PC-3 (cell line): ENCODE measurements around the gene RPL22. TPM values are rescaled to one million over a fixed set of nuclear protein-coding genes. Genes with fewer than 3 reads are reported as not detected.

ENCODE experiments used
- ATAC-seq: fragments of 200-7000 bp; cut with Tn5 transposase; 2 replicates; pipeline ENCODE4 v1.9.1; 2020; ENCODE audit warnings: mild to moderate bottlenecking, moderate library complexity
- BruUV-seq: library from RNA; stranded (reverse); fragments of 400-500 nt; replicated peaks from 2 replicates; lab custom pipeline; 2021; lab: Mats Ljungman, UMichigan
- CTCF ChIA-PET: fragments of 300-600 bp; sonication (Branson Sonifier 250); formaldehyde crosslinking; loops from one replicate; lab custom pipeline; 2022; ENCODE audit warnings: antibody characterized with exemption; lab: Charles Lee
- POLR2A ChIA-PET: fragments of 300-600 bp; sonication (Branson Sonifier 250); formaldehyde crosslinking; loops from one replicate; lab custom pipeline; 2022; ENCODE audit warnings: antibody characterized with exemption; ENCODE audit not compliant: unreplicated experiment; lab: Charles Lee
- DNase-seq: peaks from one replicate; pipeline ENCODE4 v3.0.0-alpha.2; 2015
- H2AFZ ChIP-seq: fragments of 300-600 bp; sonication (generic); 2 replicates; pipeline ENCODE4 v1.6.0; 2016; ENCODE audit warnings: antibody characterized with exemption, low read length
- H3F3A ChIP-seq: fragments of 300-600 bp; sonication (generic); one replicate; pipeline ENCODE4 v1.6.0; 2017; ENCODE audit warnings: antibody characterized with exemption, low read length, control low read depth, mild to moderate bottlenecking; ENCODE audit not compliant: unreplicated experiment
- H3K27ac ChIP-seq: fragments of 300-600 bp; sonication (generic); 2 replicates; pipeline ENCODE4 v1.5.1; 2016; ENCODE audit warnings: mild to moderate bottlenecking, low read length
- H3K27me3 ChIP-seq: fragments of 300-600 bp; sonication (generic); 2 replicates; pipeline ENCODE4 v1.6.1; 2016; ENCODE audit warnings: low read length, mixed read lengths
- H3K36me3 ChIP-seq: fragments of 300-600 bp; sonication (generic); 2 replicates; pipeline ENCODE4 v1.6.1; 2016; ENCODE audit warnings: low read depth, mixed run types, low read length, mixed read lengths
- H3K4me1 ChIP-seq: fragments of 300-600 bp; sonication (generic); 2 replicates; pipeline ENCODE4 v1.5.1; 2016; ENCODE audit warnings: low read length; ENCODE audit not compliant: insufficient read depth
- H3K4me2 ChIP-seq: fragments of 300-600 bp; sonication (generic); 2 replicates; pipeline ENCODE4 v1.6.0; 2016; ENCODE audit warnings: low read length
- H3K4me3 ChIP-seq: fragments of 300-600 bp; sonication (generic); 2 replicates; pipeline ENCODE4 v1.5.1; 2016; ENCODE audit warnings: mild to moderate bottlenecking, low read length, mixed read lengths
- H3K79me2 ChIP-seq: fragments of 300-600 bp; sonication (generic); 2 replicates; pipeline ENCODE4 v1.6.1; 2017; ENCODE audit warnings: low read length, mixed read lengths
- H3K9ac ChIP-seq: fragments of 300-600 bp; sonication (generic); 2 replicates; pipeline ENCODE4 v1.6.0; 2016; ENCODE audit warnings: mild to moderate bottlenecking, low read length
- H3K9me2 ChIP-seq: fragments of 300-600 bp; sonication (generic); replicated peaks from 2 replicates; pipeline ENCODE4 v1.6.1; 2016; ENCODE audit warnings: mixed run types, low read length, mixed read lengths
- H3K9me3 ChIP-seq: fragments of 300-600 bp; sonication (generic); 2 replicates; pipeline ENCODE4 v1.6.1; 2016; ENCODE audit warnings: low read length, mixed read lengths
- H4K20me1 ChIP-seq: fragments of 300-600 bp; sonication (generic); 2 replicates; pipeline ENCODE4 v1.6.1; 2016; ENCODE audit warnings: low read length, mixed read lengths
- CTCF ChIP-seq: fragments of 300-600 bp; sonication (generic); conservative IDR thresholded peaks from 2 replicates; pipeline ENCODE4 v1.5.1; 2017; ENCODE audit warnings: antibody characterized with exemption, low read depth, mild to moderate bottlenecking, low read length
- EZH2 ChIP-seq: fragments of 300-600 bp; sonication (generic); IDR thresholded peaks from one replicate; pipeline ENCODE4 v1.6.1; 2017; ENCODE audit warnings: antibody characterized with exemption, mild to moderate bottlenecking, low read length; ENCODE audit not compliant: unreplicated experiment
- EZH2phosphoT487 ChIP-seq: fragments of 300-600 bp; sonication (generic); IDR thresholded peaks from 2 replicates; pipeline ENCODE4 v1.6.1; 2018; ENCODE audit warnings: mild to moderate bottlenecking, antibody characterized with exemption, low read length, borderline replicate concordance
- intact Hi-C: fragments of 100-400 bp; cut with micrococcal nuclease; formaldehyde crosslinking; loops from 2 replicates; pipeline ENCODE4 v1.9.0; 2023
- total RNA-seq: library from RNA; depleted of rRNA; stranded (reverse); fragments of >200 nt; gene quantifications from 2 replicates; pipeline ENCODE4 v1.2.3, GENCODE V29; 2014

RPL22 gene
- total RNA-seq, 1 experiment from 2014 or later, result 283 TPM

DNA sequence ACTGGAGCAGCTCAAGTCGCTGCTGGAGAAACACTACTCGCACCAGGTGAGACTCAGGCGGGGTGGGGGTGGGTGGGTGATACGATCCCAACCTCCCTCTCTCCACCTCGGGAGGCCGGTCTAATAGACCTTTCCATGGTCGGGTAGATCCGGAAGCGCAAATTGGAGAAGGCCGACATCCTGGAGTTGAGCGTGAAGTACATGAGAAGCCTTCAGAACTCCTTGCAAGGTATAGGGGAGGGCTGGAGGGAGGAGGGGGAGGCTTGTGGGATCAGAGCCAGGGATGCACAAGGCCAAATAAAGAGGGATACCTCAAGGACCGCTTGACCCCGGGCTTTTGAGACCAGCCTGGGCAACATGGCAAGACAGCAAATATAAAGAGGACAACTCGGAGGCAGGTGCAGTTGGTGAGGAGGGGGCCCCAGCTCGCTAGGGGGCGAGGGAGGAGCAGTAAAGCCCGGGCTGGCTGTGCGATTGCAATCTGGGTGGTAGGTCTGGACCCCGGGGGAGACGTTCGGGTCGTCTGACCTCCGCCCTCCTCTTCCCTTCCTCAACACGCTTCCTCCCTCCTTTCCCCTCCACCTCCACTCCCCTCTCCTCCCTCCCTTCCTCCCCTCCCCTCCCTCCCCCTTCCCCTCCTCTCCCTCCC is 45.1 kb upstream of the RPL22 start:
- no TSS peak for BruUV-seq
- Histone ChIP-seq H3K4me2 (no peak overlapping the region), H3K9ac (no peak overlapping the region), H3K36me3 (no peaks in the 10 kb centered on the region), H3K4me1 (peaks cover 21% of the 10 kb centered on the region), H3K27ac (no peak overlapping the region), H3F3A (no peaks in the 10 kb centered on the region), H3K27me3 (peaks cover 23% of the 10 kb centered on the region), H3K4me3 (no peak overlapping the region), H4K20me1 (no peaks in the 10 kb centered on the region), H2AFZ (no peak overlapping the region), H3K79me2 (no peaks in the 10 kb centered on the region), H3K9me2 (no peaks in the 10 kb centered on the region), H3K9me3 (no peaks in the 10 kb centered on the region)
- TF ChIP-seq CTCF, result no peak
- no peak for TF ChIP-seq EZH2phosphoT487
- no peak for TF ChIP-seq EZH2
- DNase-seq (no peak), ATAC-seq (no peak)
- ChIA-PET POLR2A (no interaction called here), CTCF (interaction anchor here (0.5 to 3.6 kb wide), 17 partner anchors 9 to 192 kb away, joined by 3 to 42 read pairs (median 5); partner anchors contain the start of genes ACOT7, ICMT and RNF207)
- intact Hi-C loops, result loop anchor here (1.0 to 5.0 kb wide), 3 partner anchors 37 to 192 kb away; partner anchors contain the start of gene RNF207

DNA sequence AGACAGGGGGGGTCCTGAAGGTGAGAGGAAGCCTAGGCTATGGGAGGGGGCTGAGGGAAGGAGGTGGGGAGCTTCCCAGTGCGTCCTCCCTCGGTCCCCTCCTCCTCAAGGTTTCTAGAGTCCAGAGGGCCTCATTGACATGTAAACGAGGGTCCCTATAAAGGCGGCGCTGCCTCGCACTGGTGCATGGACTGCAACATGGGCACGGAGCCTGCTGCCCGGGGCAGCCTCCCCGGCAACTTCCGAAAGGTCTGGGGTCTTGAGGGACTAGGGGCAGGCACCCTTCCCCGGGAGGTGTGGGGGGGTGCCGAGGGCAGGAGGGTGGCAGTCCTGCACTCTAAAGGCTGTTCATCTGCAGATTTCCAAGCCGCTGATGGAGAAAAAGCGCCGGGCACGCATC is 44.6 kb upstream of the RPL22 start, which contains the start of gene HES3:
Gene HES3, plus strand, starts transcription at position 187 of the 400 bp plus-strand sequence. Its CDS starts 187 bp downstream, at position 374.
- Histone ChIP-seq H3K27ac (no peak within 1 kb of the TSS), H3K9me3 (no peaks in the 10 kb centered on the region), H3K4me2 (peak within 1 kb of the TSS; percentile 79; the same call in 1 of the 2 replicates), H3K4me1 (peaks cover 21% of the 10 kb centered on the region), H3F3A (no peaks in the 10 kb centered on the region), H3K4me3 (no peak within 1 kb of the TSS), H2AFZ (no peak within 1 kb of the TSS), H3K36me3 (no peaks in the 10 kb centered on the region), H3K27me3 (peaks cover 23% of the 10 kb centered on the region), H3K79me2 (no peaks in the 10 kb centered on the region), H4K20me1 (no peaks in the 10 kb centered on the region), H3K9me2 (no peaks in the 10 kb centered on the region), H3K9ac (no peak within 1 kb of the TSS)
- CTCF ChIA-PET, result interaction anchor here (1.2 to 3.6 kb wide), 2 partner anchors 39 to 139 kb away, joined by 6 to 42 read pairs; no protein-coding TSS in a partner anchor
- POLR2A ChIA-PET, result no interaction called here
- no TSS peak for BruUV-seq
- ATAC-seq, result no peak
- no peak for DNase-seq
- TF ChIP-seq EZH2phosphoT487, result no peak
- no peak for TF ChIP-seq CTCF
- no peak for TF ChIP-seq EZH2
- intact Hi-C loops, result no loop called here
